ENCODE results near the gene EHBP1.
"Not testable (repeated sequence)": the region's sequence is repeated elsewhere in the genome, so short reads cannot be mapped to it uniquely, and the experiment has no call there.

Gene EHBP1

DNA sequence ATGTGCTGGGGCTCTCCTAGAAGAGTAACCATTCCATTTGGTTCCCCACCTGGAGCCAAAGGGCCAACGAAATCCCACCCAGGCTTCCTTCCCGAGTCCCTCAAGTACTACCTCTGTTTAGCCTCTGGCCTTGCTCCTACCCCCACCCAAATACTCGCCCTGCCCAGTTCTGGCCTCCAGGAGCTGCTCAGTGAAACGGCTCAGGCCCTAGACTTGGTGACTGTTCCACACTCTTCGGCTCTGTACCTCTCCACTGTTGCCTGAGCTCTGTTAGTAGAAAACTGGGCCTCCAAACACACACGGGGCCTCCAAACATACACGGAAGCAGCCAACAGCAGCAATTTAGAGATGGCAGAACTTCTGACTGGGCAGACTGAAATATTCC lies 349.3 kb downstream of the EHBP1 start:
- no peak for DNase-seq

DNA sequence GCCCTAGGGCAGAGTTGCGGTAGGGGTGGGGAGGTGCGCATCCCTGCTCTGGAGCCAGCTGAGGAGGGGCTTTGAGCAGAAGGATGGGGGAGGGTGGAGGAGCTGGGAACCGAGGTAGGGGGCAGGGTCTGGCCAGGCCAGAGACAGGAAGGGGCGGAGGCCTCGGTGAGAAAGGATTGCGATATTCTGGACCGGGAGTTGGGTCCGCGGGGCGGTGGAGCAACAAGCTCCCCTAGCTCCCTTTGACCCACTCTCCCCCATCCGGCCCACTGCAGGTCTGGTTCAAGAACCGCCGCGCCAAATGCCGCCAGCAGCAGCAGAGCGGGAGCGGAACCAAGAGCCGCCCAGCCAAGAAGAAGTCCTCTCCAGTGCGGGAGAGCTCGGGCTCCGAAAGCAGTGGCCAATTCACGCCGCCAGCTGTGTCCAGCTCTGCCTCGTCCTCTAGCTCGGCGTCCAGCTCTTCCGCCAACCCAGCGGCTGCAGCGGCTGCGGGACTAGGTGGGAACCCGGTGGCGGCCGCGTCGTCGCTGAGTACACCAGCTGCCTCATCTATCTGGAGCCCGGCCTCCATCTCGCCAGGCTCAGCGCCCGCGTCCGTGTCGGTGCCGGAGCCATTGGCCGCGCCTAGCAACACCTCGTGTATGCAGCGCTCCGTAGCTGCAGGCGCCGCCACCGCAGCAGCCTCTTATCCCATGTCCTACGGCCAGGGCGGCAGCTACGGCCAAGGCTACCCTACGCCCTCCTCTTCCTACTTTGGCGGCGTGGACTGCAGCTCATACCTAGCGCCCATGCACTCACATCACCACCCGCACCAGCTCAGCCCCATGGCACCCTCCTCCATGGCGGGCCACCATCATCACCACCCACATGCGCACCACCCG lies 350.0 kb downstream of the EHBP1 start:
- no peak for DNase-seq

DNA sequence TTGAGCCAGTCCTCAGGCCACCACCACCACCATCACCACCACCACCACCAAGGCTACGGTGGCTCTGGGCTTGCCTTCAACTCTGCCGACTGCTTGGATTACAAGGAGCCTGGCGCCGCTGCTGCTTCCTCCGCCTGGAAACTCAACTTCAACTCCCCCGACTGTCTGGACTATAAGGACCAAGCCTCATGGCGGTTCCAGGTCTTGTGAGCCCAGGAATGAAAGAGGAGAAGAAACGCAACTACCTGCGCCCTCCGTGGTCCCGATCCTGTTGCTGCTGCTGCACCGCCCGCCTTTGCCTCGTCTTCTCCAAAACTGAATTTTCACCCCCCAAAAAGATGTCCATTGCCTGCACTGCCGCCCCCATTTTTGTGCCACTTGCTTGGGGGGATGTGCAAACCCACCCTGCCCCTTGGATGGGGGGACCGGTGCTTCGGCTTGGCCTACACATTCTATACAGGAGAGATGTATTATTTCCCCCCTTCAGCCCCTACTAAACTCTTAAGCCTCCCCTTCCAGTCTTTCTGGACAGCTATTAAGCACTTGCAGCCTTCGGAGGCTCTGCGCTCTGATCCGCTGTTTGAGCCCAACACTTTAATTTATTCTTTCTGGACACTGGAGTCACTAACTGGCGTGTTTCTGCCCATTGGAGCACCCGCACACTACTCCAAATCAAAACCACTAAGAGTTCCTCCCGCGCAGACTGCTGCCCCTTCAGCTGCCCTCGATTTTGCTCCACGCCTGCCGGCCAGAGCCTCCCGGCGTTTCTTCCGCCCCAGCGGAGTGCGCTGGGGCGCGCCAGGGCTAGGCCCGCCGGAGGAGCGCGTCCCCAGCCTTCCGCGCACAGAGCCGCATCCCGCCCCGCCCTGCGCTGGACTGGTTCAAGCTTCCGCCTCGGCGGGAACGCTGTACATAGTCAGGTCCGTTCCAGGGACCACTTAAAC lies 350.9 kb downstream of the EHBP1 start:
- no peak for DNase-seq

DNA sequence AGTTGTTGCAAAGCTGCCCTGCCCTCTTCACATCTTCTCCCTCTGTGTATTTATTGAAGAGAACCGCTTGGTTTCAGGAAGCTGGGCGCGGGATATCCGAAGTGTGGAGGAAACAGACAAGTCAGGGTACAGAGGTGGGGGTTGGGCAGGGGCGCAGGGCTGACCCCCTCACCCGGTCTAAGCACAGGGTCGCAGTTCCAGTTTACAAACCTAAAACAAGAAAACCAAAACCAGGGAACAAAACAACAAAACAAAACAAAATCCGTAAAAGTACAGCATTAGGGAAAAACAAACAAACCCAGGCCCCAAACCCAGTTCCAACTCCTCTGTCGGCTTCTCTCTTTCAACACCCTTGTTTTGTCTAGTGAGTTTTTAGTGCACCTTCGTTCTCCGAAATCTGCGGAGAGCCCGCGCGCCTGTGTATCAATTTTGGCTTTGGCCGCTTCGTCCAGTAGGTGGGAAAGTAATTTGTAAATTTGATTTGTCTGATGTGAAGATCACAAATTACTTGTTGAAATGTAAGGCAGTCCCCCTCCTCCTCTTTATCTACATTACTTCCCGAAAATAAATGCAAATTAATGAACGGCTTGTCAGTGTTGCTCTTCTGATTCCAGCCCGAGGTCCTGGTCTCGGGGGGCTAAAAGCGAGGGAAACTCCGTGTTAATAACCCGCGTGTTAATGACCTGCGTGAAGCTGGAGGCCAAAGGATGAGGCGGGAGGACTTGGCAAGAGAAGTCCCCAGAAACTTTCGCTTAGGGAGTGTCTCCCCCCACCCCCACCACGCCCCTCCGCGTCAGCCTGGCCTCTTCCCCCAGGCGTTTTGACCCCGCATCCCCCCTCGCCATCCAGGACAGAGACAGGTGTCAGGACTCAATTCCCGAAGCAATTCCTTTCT lies 352.0 kb downstream of the EHBP1 start:
- DNase-seq = no peak

GRCh38 chr2:63058144-63058920 lies 352.8 kb downstream of the EHBP1 start:
- DNase-seq = no peak

- no peak for DNase-seq
Observed at GRCh38 chr2:63058921-63059792, 353.6 kb downstream of the EHBP1 start.

DNA sequence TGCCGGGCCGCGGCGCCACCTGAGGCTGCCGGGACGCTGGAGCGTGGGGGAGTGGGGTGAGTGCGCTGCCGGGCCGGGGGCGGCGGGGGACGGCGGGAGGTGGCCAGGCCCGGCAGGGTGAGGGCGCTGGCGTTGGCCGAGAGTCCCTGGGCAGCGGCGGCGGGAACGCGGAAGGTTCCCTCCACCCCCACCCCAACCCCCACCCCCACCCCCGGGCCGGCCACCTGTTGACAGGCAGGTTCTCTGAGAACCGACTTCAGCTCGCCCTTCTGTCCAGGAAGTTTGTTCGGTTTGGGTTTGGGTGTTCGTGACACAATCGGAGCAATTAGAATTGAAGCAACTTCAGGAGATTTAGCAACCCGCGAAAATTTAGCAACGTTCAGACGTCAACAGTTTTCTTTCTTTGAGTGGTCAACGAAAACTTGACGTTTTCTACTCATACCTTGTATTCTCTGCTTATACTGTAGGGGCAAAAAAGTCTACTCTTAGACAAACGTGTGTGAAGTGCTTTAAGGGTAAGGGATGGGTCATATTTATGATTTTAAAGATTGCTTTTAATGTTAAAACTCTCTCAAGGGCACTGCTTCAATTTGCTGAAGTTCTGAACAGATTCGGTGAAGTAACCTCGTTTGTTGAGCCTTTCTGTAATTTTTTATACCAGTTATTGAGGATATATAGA lies 354.4 kb downstream of the EHBP1 start:
- DNase-seq = no peak

DNA sequence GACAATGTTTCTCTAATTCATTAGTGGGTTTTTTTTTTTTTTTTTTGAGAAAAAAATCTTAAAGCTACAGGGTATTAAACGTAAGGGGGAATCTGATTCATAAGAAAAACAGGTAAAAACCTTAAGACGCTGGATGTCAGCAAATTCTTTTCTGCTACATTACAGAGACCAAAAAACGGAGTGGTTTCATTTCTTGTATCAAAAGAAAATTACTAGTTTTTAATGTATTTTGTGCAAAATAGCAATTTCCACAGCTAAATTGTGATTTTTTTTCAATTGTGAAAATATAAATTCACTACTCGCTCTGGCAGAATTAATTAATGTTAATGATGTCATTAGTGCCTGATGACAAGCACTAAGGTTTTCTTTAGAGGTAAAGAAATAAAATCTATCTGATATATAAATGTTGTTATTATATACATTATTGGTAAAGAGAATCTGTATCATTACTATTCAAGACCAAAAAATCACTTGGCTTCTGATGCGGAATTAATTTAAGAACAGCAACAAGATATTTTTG lies 355.0 kb downstream of the EHBP1 start:
- DNase-seq = no peak

DNA sequence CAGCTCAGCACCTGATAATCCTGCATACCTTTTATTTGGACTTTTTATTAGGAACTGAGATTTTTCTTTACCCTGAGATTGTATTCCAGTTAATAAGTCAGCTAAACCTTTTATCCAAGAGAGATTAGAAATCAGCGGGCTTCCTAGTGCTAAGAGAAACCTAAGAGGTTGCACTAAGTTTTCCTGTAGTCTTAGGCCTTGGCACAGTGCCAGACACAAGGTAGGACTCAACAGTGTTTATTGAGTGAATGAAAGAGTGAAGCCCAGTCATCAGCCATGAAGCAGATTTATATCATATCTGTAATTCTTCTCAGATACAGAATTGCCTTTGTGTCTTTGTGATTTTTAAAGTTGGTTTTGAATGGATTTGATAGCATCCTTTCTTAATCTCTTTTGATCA lies 358.7 kb downstream of the EHBP1 start:
- no peak for DNase-seq

DNA sequence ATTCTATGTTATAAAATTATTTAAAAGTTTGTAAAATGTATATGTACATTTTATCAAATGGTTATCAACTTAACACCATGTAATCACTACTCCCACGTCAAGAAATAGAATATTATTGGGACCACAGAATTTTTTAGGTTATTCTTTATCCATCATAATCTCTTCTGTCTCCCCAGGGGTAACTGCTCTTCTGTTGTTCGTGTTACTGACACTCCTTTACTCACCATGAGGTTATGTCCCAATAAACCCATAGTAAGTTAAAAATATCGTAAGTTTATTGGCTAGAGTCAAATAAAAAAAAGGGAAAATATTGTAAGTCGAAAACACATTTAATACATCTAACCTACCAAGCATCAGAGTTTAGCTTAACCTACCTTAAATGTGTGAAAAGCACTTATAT lies 359.1 kb downstream of the EHBP1 start:
- DNase-seq = no peak

DNA sequence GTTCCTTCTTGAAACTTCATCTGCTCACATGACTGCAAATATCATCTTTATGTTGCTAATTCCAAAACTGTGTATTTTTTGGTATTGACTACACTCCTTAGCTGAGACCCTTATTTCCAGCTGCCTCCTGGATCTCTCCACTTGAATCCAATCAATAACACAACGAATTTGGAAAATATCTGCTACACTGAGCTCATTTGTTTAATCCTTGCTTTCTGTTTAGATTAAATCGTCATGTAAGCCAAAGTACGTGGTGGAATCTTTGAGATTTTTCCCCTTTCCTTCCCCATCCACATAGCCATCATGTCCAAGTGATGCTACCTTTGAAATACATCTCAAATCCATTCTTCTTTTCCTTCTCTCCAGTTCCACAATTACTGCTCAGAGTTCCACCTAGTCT lies 360.8 kb downstream of the EHBP1 start:
- no peak for DNase-seq

DNA sequence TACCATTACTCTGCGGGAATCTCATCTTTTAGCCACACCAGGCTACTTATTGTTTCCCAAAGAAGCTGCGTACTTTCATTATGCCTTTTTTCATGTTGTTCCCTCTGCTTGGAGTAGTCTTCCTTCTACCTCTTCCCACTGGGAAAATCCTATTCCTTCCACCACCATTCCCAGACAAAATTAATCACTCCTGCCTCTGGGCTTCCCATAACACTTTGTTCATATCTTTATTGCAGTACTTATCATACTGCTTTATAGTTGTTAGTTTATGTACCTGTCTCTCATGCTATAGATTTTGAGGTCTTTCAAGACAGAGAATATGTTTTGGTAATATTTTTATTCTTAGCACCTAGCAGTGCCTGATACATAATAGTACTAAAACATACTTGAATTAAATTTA lies 361.3 kb downstream of the EHBP1 start:
- DNase-seq = no peak

DNA sequence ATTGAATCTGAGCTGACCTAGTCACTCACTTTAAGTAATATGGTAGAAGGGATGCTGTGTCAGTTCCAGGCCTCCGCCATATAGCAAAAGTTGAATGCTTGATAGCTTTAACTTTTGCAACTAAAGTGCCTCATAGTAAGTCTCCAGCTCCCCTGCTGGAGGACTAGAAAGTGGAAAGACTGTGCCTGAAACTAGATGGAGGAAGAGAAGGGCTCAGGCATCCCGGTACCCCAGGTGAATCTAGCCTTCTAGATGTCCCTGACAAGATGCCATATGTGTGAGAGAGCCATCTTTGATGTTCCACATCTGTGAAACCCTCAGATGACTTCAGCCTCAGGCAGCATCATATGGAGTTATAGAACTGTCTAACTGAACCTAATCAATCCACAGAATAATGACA lies 366.2 kb downstream of the EHBP1 start:
- no peak for DNase-seq

GRCh38 chr2:63073994-63074393 lies 368.5 kb downstream of the EHBP1 start:
- no peak for DNase-seq

GRCh38 chr2:63074399-63074798 lies 368.9 kb downstream of the EHBP1 start:
- not testable (repeated sequence) for DNase-seq

GRCh38 chr2:63078852-63079606 lies 373.5 kb downstream of the EHBP1 start:
- no peak for DNase-seq

DNA sequence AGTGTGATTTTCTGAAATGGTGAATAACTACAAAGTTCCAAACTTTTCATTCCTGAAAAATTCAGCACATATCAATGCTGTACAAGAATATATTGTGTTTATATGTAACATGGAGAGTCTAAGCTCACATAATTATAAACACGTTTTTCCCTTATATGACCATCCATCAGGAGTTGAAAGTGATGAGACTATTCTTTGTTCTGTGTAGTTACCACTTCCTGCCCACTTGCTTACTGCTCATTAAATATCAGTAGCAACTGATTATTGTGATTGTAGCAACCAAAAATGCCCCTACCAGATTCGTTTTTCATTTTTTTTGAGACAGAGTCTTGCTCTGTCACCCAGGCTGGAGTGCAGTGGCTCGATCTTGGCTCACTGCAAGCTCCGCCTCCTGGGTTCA lies 375.9 kb downstream of the EHBP1 start:
- no peak for DNase-seq

- DNase-seq = no peak
Observed at GRCh38 chr2:63086687-63087086, 381.2 kb downstream of the EHBP1 start.

DNA sequence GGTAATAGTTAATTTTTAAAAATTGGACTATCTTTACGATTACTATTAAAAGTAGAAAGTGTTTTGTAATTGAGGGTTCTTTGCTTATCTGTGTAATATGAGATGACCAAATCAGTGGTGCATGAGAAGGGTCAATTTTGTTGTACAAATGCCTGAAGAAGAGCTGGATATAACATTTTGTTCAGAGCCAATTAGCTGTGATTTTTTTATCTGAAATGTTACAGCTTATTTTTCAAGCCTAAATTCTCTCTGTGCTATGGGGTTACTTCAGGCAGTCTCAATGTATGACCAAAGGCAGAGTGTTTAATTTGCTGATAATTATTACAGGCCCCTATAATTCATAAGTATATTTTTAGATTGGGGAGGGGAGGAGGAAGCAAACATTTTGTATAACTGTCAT lies 386.9 kb downstream of the EHBP1 start:
- no peak for DNase-seq
